HG02642 (cell line): ENCODE results near the gene CACYBP.

Experiments
- ATAC-seq: cut with Tn5 transposase; IDR thresholded peaks from one replicate; pipeline ENCODE4 v1.9.1; 2021; ENCODE audit warnings: mild to moderate bottlenecking; ENCODE audit not compliant: unreplicated experiment, poor library complexity

The CACYBP gene

GRCh38 chr1:174971466-174971865, 28.3 kb upstream of the CACYBP start:
- no peak for ATAC-seq

- no peak for ATAC-seq
These were observed 27.8 kb upstream of the CACYBP start for GRCh38 chr1:174971902-174972301.

DNA sequence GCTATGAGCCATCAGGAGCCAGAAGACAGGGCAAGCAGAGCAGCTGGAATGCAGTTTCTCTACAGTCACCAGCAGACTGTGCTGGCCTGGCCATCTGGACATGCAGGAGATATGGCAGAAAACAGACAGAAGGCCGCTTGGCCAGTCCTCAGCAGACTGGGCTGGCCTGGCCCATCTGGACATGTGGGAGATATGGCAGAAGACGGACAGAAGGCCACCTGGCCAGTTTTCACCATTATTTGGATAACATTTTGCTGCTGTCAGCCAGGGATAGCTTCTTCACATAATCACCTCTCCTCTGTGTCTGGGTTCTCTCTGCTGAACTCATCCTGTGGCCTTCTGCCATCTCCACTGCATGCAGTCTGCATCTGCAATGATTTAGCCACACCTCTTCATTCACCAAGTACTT, 25.0 kb upstream of the CACYBP start:
- no peak for ATAC-seq

GRCh38 chr1:174975764-174976163, 24.0 kb upstream of the CACYBP start:
- ATAC-seq, result no peak

DNA sequence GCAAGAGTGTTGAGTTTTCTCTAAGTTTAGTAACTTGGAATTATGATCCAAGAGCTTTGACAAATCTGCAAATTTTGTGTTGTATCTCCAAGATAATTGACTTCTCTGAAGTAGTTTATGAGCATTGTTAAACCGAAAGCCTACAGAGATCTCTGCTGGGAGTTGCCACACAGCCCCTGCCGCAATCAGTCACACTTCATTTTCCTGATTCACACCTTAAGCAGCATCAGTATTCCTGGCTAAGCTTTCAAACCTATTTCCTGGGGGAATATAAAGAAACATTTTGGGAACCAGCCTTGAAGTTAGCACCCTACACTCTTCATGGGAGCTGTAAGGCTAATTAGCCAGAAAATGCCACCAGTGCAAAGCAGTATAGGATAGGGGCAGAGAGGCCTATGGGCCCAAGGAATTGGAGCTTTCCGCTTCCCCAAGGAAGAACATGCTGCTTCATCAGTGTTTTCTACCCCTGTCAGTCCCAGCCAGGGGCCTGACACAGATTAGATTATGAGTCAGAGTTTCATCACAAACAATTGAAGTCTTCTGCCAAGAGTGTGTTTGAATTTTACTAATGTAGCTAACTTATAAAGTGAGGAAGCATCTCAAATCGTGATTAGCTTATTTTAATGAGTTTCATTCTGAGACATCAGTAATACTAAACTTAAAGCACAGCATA, 23.2 kb upstream of the CACYBP start:
- no peak for ATAC-seq

DNA sequence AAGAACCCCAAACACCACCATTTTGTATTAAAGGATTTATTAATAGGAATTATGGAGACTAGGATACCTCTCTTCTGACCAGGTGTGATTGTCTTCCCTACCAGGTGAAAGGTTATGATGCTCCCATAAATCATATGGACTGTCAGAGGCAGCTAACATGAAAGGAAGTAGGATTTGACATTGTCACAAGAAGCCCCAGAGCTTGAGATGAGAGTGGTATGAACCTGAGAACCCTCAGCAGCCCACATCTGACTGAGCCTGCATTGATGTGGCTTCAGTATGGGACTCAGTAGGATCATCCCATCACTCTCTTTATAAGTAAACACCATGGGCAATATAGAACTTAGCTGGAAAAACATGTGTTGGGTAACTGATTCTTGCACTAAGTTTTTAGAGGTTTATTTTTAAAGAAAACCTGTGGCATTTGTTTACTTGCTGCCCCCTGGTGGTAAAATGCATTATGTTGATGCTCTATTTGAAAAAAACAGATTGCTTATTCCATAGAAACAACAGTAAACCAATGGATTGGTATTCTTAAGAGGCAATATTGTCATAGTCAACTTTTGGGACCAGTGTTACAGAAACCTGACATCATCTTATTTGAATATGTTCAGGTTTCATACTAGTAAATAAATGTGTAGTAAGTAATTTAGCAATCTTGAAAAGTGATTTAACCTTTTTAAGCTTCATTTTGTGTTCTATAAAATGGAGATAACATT, 16.6 kb upstream of the CACYBP start:
- ATAC-seq, result no peak

- no peak for ATAC-seq
These were observed 14.8 kb upstream of the CACYBP start for GRCh38 chr1:174984952-174985351.

GRCh38 chr1:174988539-174988938, 11.2 kb upstream of the CACYBP start:
- ATAC-seq, result no peak

DNA sequence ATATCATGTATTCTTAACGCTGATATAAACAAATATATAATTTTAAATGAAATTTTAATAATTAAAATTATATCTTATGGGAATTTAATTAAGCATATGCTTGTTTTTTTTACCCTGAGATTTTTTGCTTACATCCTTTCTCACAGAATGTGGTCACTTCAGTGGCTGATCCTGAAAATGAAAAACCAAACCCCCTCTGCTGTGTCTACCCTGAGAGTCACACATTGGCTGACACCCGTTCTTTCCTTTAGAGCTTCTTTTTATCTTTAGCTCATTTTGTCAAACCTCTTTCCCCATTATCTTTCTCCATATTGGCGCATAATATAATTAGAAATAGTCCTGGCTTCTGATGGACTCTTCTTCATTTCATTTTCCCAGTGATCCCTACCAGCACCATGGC, 10.8 kb upstream of the CACYBP start:
- no peak for ATAC-seq

GRCh38 chr1:174989536-174990220, 10.1 kb upstream of the CACYBP start:
- no peak for ATAC-seq

GRCh38 chr1:174990382-174990999, 9.3 kb upstream of the CACYBP start:
- no peak for ATAC-seq

DNA sequence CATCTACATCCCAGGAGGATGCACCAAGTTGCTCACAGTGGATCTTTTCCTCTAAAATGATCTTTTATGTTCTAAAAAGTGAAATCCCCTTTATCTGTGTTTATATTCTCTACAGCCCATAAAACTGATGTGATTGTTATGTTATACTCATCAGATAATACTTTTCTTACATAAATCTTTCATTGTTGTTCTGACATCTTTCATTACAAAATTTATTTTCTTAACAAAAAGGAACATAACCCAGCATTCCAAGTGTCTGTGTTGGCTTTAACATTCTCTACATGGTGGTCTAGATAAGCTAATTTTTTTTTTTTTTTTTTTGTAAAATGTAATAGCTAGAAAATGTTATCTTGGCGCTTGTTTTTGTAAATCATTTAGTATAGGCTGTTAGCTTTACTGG, 8.3 kb upstream of the CACYBP start:
- ATAC-seq, result no peak

GRCh38 chr1:174995121-174995520, 4.6 kb upstream of the CACYBP start:
- ATAC-seq, result no peak

GRCh38 chr1:174995916-174996315, 3.8 kb upstream of the CACYBP start:
- no peak for ATAC-seq

DNA sequence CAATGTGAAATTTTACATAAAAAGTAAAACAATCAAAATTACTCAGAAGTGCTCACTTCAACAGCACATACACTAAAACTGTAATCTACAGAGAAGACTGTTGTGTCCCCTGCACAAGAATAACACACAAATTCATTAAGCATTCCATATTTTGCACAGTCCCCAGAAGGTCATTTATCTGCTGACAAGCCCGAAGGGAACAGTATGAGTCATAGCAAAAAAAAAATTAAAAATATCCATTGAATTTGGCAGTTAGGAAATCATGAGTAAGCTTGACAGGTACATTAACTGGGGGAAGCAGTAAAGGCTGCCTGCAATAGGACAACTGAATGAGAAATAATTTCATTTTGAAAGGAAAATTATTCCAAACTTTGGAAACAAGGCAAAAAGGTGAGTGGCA, 3.3 kb upstream of the CACYBP start:
- ATAC-seq, result no peak

- no peak for ATAC-seq
These were observed 2.7 kb upstream of the CACYBP start for GRCh38 chr1:174997041-174997440.

- no peak for ATAC-seq
These were observed 1.1 kb upstream of the CACYBP start for GRCh38 chr1:174998569-174999215.

- ATAC-seq, result peak; percentile 80
These were observed 371 bp upstream of the CACYBP start for GRCh38 chr1:174999216-174999935.

GRCh38 chr1:175000697-175001187, 995 bp downstream of the CACYBP start:
- no peak for ATAC-seq
